ENCODE data around the gene TRIP10.
"Not testable (repeated sequence)": the region's sequence is repeated elsewhere in the genome, so short reads cannot be mapped to it uniquely, and the experiment has no call there.

The TRIP10 gene

GRCh38 chr19:6740589-6741343 lies 1.3 kb downstream of the TRIP10 start:
- DNase-seq (ENCODE audit: extremely low read depth in 1 of 2, low read depth in 1 of 2): peak in 1 of 2 donors; percentile 12

- DNase-seq (ENCODE audit: extremely low read depth in 1 of 2, low read depth in 1 of 2): no peak
Observed at GRCh38 chr19:6743066-6743465, 3.6 kb downstream of the TRIP10 start.

- no peak for DNase-seq (ENCODE audit: extremely low read depth in 1 of 2, low read depth in 1 of 2)
Observed at GRCh38 chr19:6743714-6744380, 4.4 kb downstream of the TRIP10 start.

- no peak for DNase-seq (ENCODE audit: extremely low read depth in 1 of 2, low read depth in 1 of 2)
Observed at GRCh38 chr19:6744381-6745301, 5.2 kb downstream of the TRIP10 start.

- no peak for DNase-seq (ENCODE audit: extremely low read depth in 1 of 2, low read depth in 1 of 2)
Observed at GRCh38 chr19:6745965-6746364, 6.5 kb downstream of the TRIP10 start.

- not testable (repeated sequence) for DNase-seq (ENCODE audit: extremely low read depth in 1 of 2, low read depth in 1 of 2)
Observed at GRCh38 chr19:6748543-6748942, 9.1 kb downstream of the TRIP10 start.

- DNase-seq (ENCODE audit: extremely low read depth in 1 of 2, low read depth in 1 of 2): no peak
Observed at GRCh38 chr19:6750062-6750461, 10.6 kb downstream of the TRIP10 start.

- no peak for DNase-seq (ENCODE audit: extremely low read depth in 1 of 2, low read depth in 1 of 2)
Observed at GRCh38 chr19:6751189-6751588, 11.7 kb downstream of the TRIP10 start.

- no peak for DNase-seq (ENCODE audit: extremely low read depth in 1 of 2, low read depth in 1 of 2)
Observed at GRCh38 chr19:6752256-6753177, 13.0 kb downstream of the TRIP10 start.

GRCh38 chr19:6753178-6754031 lies 13.9 kb downstream of the TRIP10 start:
- peak in 1 of 2 donors; percentile 55 for DNase-seq (ENCODE audit: extremely low read depth in 1 of 2, low read depth in 1 of 2)

- DNase-seq (ENCODE audit: extremely low read depth in 1 of 2, low read depth in 1 of 2): no peak
Observed at GRCh38 chr19:6754136-6754535, 14.7 kb downstream of the TRIP10 start.

GRCh38 chr19:6754653-6755463 lies 15.4 kb downstream of the TRIP10 start:
- no peak for DNase-seq (ENCODE audit: extremely low read depth in 1 of 2, low read depth in 1 of 2)

GRCh38 chr19:6760606-6761005 lies 21.1 kb downstream of the TRIP10 start:
- DNase-seq (ENCODE audit: extremely low read depth in 1 of 2, low read depth in 1 of 2): no peak

- DNase-seq (ENCODE audit: extremely low read depth in 1 of 2, low read depth in 1 of 2): no peak
Observed at GRCh38 chr19:6761053-6761676, 21.7 kb downstream of the TRIP10 start.

GRCh38 chr19:6762253-6762797 lies 22.8 kb downstream of the TRIP10 start:
- DNase-seq (ENCODE audit: extremely low read depth in 1 of 2, low read depth in 1 of 2): not testable (repeated sequence)

- no peak for DNase-seq (ENCODE audit: extremely low read depth in 1 of 2, low read depth in 1 of 2)
Observed at GRCh38 chr19:6765738-6766356, 26.4 kb downstream of the TRIP10 start.

GRCh38 chr19:6766357-6767080 lies 27.0 kb downstream of the TRIP10 start:
- no peak for DNase-seq (ENCODE audit: extremely low read depth in 1 of 2, low read depth in 1 of 2)

Measured in activated CD8-positive, alpha-beta memory T cell treated with anti-CD3 and anti-CD28 coated beads for 1 hour (primary cell).